Activated T-cell treated with anti-CD3 and anti-CD28 coated beads, Interleukin-2, amount 50 U/mL, for 72 hours (primary cell): ENCODE data around the gene PHF14. TPM values are rescaled to one million over a fixed set of nuclear protein-coding genes. Genes with fewer than 3 reads are reported as not detected.

Experiments used
- ATAC-seq, 2 donors: fragments of 150-1000 bp; cut with Tn5 transposase; replicated peaks in 1 of 2; 2 replicates each; pipeline ENCODE4 v1.10.0; 2021; ENCODE audit warnings: moderate library complexity in 2 of 2, mild to moderate bottlenecking in 1 of 2
- DNase-seq, 2 donors: peaks; one replicate each; pipeline ENCODE4 v3.0.0; 2021 to 2022; ENCODE audit warnings: mixed read lengths in 1 of 2
- H3K27ac Mint-ChIP-seq: one replicate; pipeline ENCODE4 v1.8.0; 2022; ENCODE audit warnings: mild to moderate bottlenecking, moderate library complexity, mixed read lengths
- H3K27me3 Mint-ChIP-seq: one replicate; pipeline ENCODE4 v1.8.0; 2022; ENCODE audit warnings: low read depth, mixed read lengths
- H3K36me3 Mint-ChIP-seq, 2 donors: one replicate each; pipeline ENCODE4 v1.8.0; 2022; ENCODE audit warnings: mixed read lengths in 2 of 2, mild to moderate bottlenecking in 1 of 2; ENCODE audit not compliant: insufficient read depth in 2 of 2
- H3K4me1 Mint-ChIP-seq: one replicate; pipeline ENCODE4 v1.8.0; 2022; ENCODE audit warnings: low read depth, mixed read lengths
- H3K4me3 Mint-ChIP-seq, 2 donors: one replicate each; pipeline ENCODE4 v1.8.0; 2022; ENCODE audit warnings: mild to moderate bottlenecking in 2 of 2, mixed read lengths in 2 of 2, moderate library complexity in 2 of 2
- H3K9me3 Mint-ChIP-seq, 2 donors: one replicate each; pipeline ENCODE4 v1.8.0; 2022; ENCODE audit warnings: mixed read lengths in 2 of 2
- total RNA-seq, 2 donors: library from RNA; stranded (reverse); gene quantifications; one replicate each; pipeline ENCODE4 v1.2.3, GENCODE V29; 2022

PHF14 gene
- total RNA-seq, 2 donors from 2014 or later, result 34.3 to 40.1 TPM

DNA sequence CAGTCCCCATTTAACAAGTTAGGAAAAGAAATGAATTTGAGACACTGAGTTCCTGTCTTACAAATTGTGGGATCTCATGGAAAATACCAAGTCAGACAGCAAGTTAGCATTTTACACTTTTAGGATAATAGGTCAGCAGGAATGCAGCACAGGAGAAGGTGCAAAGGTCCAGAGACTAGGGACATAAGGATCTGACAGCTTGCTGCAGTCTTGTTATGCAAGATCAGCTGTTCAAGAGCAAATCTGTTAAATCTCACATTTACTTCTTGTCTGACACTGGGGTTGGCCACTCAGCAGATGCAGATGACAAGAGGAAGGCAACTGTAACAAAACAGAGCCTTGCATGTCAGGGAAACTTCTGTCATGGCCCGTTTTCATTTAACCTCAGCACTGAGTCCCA is 239.6 kb downstream of the PHF14 start:
- Mint-ChIP-seq H3K27ac (no peak overlapping the region), H3K4me1 (peaks cover 7% of the 10 kb centered on the region), H3K4me3 (no peak overlapping the region), H3K27me3 (peaks cover 20% of the 10 kb centered on the region), H3K36me3 (no peaks in the 10 kb centered on the region), H3K9me3 (no peaks in the 10 kb centered on the region)
- ATAC-seq, result no peak
- DNase-seq, result no peak

DNA sequence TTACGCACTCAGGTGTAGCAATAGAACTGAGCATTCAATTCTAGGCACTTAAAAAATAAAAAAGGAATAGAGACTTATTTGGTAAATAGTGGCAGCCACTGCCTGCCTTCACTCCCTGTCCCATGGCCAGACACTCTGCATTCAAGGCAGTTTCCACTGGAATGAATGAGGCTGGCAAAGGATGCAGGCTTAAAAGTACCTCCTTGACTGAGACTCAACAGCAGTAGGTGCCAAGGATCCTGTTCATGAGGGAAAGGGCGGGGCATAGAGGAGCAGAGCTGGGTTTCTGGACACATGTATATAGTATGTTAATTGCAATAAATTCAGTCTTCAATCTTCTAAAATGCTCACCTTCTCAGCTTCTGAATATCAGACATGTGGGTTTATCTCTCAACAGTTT is 242.6 kb downstream of the PHF14 start:
- no peaks in the 10 kb centered on the region for H3K4me1 Mint-ChIP-seq
- ATAC-seq, result no peak
- no peak overlapping the region for H3K4me3 Mint-ChIP-seq
- H3K27me3 Mint-ChIP-seq, result peaks cover 20% of the 10 kb centered on the region
- H3K9me3 Mint-ChIP-seq, result no peaks in the 10 kb centered on the region
- no peaks in the 10 kb centered on the region for H3K36me3 Mint-ChIP-seq
- no peak for DNase-seq
- no peak overlapping the region for H3K27ac Mint-ChIP-seq

DNA sequence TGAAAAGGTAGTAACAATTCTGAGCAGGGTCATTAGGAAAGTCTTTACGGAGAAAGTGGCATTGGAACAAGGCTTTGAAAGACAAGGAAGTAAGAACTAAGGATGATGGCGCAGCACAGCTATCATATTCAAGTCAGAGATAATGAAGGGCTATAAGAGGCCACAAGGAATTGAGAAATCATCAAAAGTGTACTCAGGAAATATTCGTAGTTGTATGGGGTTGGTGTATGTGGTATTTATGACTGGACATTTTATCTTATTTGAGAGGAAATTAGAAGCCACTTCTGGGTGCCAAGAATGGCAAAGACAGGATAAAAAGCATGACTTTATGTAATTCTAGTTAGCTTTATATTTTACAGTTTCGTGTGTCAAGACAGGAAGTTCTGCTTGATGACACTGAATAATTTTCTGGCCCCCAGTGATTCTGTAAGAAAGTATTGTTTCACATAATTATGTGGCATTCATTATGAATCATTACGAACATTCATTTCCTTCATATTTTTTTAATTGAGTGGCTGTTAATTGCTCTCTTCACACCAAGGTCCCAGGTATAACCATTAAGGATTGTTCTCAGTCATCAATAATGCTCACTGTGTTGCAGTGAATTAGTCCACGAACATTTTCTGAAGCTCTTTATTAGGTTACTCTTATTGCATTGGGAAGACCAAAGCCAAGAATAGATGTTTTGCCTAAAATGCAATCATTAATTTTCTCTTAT is 244.3 kb downstream of the PHF14 start:
- Mint-ChIP-seq H3K27ac (no peak overlapping the region), H3K4me1 (no peaks in the 10 kb centered on the region), H3K27me3 (peaks cover 28% of the 10 kb centered on the region), H3K9me3 (no peaks in the 10 kb centered on the region), H3K36me3 (no peaks in the 10 kb centered on the region), H3K4me3 (no peak overlapping the region)
- ATAC-seq, result no peak
- no peak for DNase-seq
